Effector memory CD8-positive, alpha-beta T cell (primary cell): ENCODE results near the gene IGSF21.

Experiments
- ATAC-seq: fragments of 150-1000 bp; cut with Tn5 transposase; replicated peaks from 2 replicates; pipeline ENCODE4 v1.10.0; 2021; ENCODE audit warnings: mild to moderate bottlenecking, moderate library complexity
- DNase-seq, 3 experiments: peaks; one replicate each; pipeline ENCODE4 v3.0.0; 2021
- H3K27ac Mint-ChIP-seq, 2 donors: one replicate each; pipeline ENCODE4 v1.8.0; 2022; ENCODE audit warnings: mild to moderate bottlenecking in 2 of 2, mixed read lengths in 2 of 2, moderate library complexity in 2 of 2
- H3K27me3 Mint-ChIP-seq, 2 donors: one replicate each; pipeline ENCODE4 v1.8.0; 2022; ENCODE audit warnings: mixed read lengths in 2 of 2
- H3K36me3 Mint-ChIP-seq: one replicate; pipeline ENCODE4 v1.8.0; 2022; ENCODE audit warnings: mild to moderate bottlenecking, moderate library complexity, mixed read lengths; ENCODE audit not compliant: insufficient read depth
- H3K4me1 Mint-ChIP-seq, 2 donors: one replicate each; pipeline ENCODE4 v1.8.0; 2022; ENCODE audit warnings: low read depth in 2 of 2, mixed read lengths in 2 of 2
- H3K4me3 Mint-ChIP-seq, 2 donors: one replicate each; pipeline ENCODE4 v1.8.0; 2022; ENCODE audit warnings: mild to moderate bottlenecking in 2 of 2, mixed read lengths in 2 of 2, moderate library complexity in 2 of 2
- H3K9me3 Mint-ChIP-seq, 2 donors: one replicate each; pipeline ENCODE4 v1.8.0; 2022; ENCODE audit warnings: mixed read lengths in 2 of 2

The IGSF21 gene

GRCh38 chr1:18297896-18298648, 190.5 kb downstream of the IGSF21 start:
- Mint-ChIP-seq H3K27ac (no peak overlapping the region), H3K4me3 (no peak overlapping the region), H3K27me3 (peaks cover 41 to 61% of the 10 kb centered on the region in 2 donors), H3K4me1 (no peaks in the 10 kb centered on the region), H3K9me3 (no peaks in the 10 kb centered on the region), H3K36me3 (no peaks in the 10 kb centered on the region)
- no peak for DNase-seq
- no peak for ATAC-seq

DNA sequence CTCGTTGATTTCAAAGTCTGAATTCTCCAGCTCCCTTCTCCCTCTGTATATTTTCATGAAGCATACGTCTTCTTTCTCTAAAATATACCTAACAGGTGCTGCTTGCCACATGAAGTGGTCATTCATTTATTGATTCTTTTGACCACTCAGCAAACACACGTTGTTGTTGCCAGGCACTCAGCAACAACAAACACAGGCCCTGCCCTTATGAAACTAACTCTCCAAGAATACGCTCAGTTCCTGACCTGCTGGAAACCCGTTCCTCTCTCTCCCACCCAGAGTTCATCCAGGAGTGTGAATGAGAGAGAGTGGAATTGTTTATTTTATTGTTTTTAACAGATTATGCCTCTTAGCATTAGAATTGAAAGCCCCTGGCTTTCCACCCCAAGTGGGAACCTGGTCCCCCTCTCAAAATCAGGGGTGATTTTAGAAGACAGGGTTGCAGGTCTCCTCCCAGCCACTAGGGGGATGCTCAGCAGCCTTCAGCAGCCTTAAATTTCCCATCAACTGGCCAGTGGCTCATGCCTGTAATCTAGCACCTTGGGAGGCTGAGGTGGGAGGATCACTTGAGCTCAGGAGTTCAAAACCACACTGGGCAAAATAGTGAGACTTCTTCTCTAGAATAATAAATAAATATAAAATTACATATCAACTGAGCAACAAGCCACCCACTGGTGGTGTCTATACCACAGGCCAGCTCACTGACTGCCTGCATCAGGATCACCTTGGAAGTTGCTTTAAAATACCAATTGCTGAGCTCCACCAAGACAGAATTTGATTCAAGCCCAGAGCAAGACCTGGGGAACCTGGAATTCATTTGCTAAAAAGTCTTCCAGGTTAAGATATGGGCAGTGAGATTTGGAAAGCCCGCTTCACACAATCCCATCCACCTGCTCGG, 192.1 kb downstream of the IGSF21 start:
- Mint-ChIP-seq H3K36me3 (no peaks in the 10 kb centered on the region), H3K27me3 (peaks cover 31 to 47% of the 10 kb centered on the region in 2 donors), H3K4me3 (no peak overlapping the region), H3K27ac (no peak overlapping the region), H3K9me3 (no peaks in the 10 kb centered on the region), H3K4me1 (no peaks in the 10 kb centered on the region)
- ATAC-seq (no peak), DNase-seq (no peak)

GRCh38 chr1:18300376-18300775, 192.8 kb downstream of the IGSF21 start:
- Mint-ChIP-seq H3K9me3 (no peaks in the 10 kb centered on the region), H3K27me3 (peaks cover 24 to 40% of the 10 kb centered on the region in 2 donors), H3K4me3 (no peak overlapping the region), H3K36me3 (no peaks in the 10 kb centered on the region), H3K27ac (no peak overlapping the region), H3K4me1 (no peaks in the 10 kb centered on the region)
- ATAC-seq: no peak
- DNase-seq: no peak

GRCh38 chr1:18302788-18303413, 195.3 kb downstream of the IGSF21 start:
- DNase-seq: no peak

GRCh38 chr1:18304151-18304869, 196.7 kb downstream of the IGSF21 start:
- peaks cover under 1 to 8% of the 10 kb centered on the region in 2 donors for H3K27me3 Mint-ChIP-seq
- no peaks in the 10 kb centered on the region for H3K9me3 Mint-ChIP-seq
- no peaks in the 10 kb centered on the region for H3K4me1 Mint-ChIP-seq
- DNase-seq: no peak
- H3K27ac Mint-ChIP-seq: no peak overlapping the region
- no peak for ATAC-seq
- H3K4me3 Mint-ChIP-seq: no peak overlapping the region
- no peaks in the 10 kb centered on the region for H3K36me3 Mint-ChIP-seq

More at GRCh38 chr1:18302788-18303413, 195.3 kb downstream of the IGSF21 start:
- H3K27me3 Mint-ChIP-seq: peaks cover 15% of the 10 kb centered on the region in 2 donors
- no peaks in the 10 kb centered on the region for H3K9me3 Mint-ChIP-seq
- no peak for ATAC-seq
- H3K4me1 Mint-ChIP-seq: no peaks in the 10 kb centered on the region
- no peaks in the 10 kb centered on the region for H3K36me3 Mint-ChIP-seq
- H3K4me3 Mint-ChIP-seq: no peak overlapping the region
- no peak overlapping the region for H3K27ac Mint-ChIP-seq

DNA sequence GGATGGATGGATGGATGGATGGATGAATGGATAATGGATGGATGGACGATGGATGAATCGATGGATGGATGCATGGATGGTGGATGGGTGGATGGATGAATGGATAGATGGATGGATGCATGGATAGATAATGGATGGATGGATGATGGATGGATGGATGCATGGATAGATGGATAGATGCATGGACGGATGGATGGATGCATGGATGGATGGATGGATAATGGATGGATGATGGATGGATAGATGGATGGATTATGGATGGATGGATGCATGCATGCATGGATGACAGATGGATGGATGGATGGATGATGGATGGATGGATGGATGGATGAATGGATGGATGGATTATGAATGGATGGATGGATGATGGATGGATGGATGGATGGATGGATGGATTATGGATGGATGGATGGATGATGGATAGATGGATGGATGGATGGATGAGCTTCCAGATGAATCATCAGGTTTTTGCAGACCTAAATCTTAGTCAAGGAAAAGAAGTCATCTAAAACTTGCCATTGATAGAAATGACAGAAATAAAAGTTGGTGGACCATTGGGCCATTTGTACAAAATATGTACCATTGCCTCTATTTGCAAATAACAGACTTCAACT, 197.7 kb downstream of the IGSF21 start:
- Mint-ChIP-seq H3K9me3 (no peaks in the 10 kb centered on the region), H3K36me3 (no peaks in the 10 kb centered on the region), H3K4me3 (no peak overlapping the region), H3K4me1 (no peaks in the 10 kb centered on the region), H3K27ac (no peak overlapping the region), H3K27me3 (peaks cover 0 to 8% of the 10 kb centered on the region in 2 donors)
- no peak for DNase-seq
- ATAC-seq: no peak

DNA sequence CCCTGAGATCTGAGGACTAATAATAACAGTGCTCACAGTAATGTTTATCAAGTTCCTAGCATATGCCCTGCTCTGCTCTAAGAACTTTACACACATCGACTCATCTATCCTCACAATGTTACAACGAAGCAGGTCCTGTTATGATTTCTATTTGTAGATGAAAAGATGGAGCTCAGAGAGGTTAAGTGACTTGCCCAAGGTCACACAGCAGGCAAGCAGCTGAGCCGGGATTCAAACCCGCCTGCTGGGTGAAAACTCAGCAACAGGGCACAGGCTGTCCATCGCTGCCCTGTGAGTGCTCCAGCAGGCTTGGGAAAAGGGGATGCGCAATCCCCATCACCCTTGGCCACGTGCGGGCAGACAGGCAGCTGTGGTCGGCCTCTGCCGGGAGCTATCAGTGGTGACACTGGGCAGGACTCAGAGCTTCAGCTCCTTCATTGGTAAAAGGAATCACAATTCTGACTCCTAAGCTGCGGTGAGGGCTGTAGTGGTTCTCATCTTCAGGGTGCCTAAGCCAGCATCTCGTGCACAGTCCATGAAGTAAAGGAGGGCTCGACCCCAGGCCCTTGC, 199.8 kb downstream of the IGSF21 start:
- Mint-ChIP-seq H3K36me3 (no peaks in the 10 kb centered on the region), H3K4me1 (no peaks in the 10 kb centered on the region), H3K4me3 (no peak overlapping the region), H3K9me3 (peaks cover 0 to 6% of the 10 kb centered on the region in 2 donors), H3K27me3 (peaks cover 13 to 17% of the 10 kb centered on the region in 2 donors), H3K27ac (no peak overlapping the region)
- DNase-seq: no peak
- ATAC-seq: no peak

- H3K4me1 Mint-ChIP-seq: no peaks in the 10 kb centered on the region
- H3K4me3 Mint-ChIP-seq: no peak overlapping the region
- H3K9me3 Mint-ChIP-seq: peaks cover 0 to 6% of the 10 kb centered on the region in 2 donors
- ATAC-seq: no peak
- H3K27ac Mint-ChIP-seq: no peak overlapping the region
- peaks cover 10 to 21% of the 10 kb centered on the region in 2 donors for H3K27me3 Mint-ChIP-seq
- H3K36me3 Mint-ChIP-seq: no peaks in the 10 kb centered on the region
- no peak for DNase-seq
Observed at GRCh38 chr1:18309552-18310155, 202.1 kb downstream of the IGSF21 start.

- DNase-seq (no peak), ATAC-seq (no peak)
- H3K27me3 Mint-ChIP-seq: peaks cover 10 to 23% of the 10 kb centered on the region in 2 donors
- H3K27ac Mint-ChIP-seq: no peak overlapping the region
- no peaks in the 10 kb centered on the region for H3K36me3 Mint-ChIP-seq
- peaks cover 0 to 6% of the 10 kb centered on the region in 2 donors for H3K9me3 Mint-ChIP-seq
- no peaks in the 10 kb centered on the region for H3K4me1 Mint-ChIP-seq
- no peak overlapping the region for H3K4me3 Mint-ChIP-seq
Observed at GRCh38 chr1:18312961-18313360, 205.4 kb downstream of the IGSF21 start.

DNA sequence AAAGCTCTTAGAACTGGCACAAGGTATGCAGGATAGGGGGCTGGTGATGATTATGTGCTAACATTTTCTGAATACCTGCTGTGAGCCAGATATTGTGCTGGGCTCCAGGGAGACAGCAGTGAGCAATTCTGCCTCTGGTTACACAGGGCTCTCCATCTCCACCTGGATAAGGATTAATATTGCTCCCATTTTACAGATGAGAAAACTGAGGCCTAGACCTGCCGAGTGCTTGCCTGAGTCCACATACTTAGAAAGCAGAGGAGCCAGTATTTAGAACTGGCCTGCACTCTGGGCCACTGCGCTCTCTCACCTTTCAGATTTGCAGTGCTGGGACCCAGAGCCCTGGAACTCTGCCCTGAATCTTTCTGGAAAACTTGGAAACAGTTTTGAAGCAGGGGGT, 205.9 kb downstream of the IGSF21 start:
- ATAC-seq (no peak), DNase-seq (no peak)
- H3K36me3 Mint-ChIP-seq: no peaks in the 10 kb centered on the region
- H3K4me1 Mint-ChIP-seq: no peaks in the 10 kb centered on the region
- no peak overlapping the region for H3K4me3 Mint-ChIP-seq
- no peak overlapping the region for H3K27ac Mint-ChIP-seq
- H3K27me3 Mint-ChIP-seq: peaks cover 10 to 23% of the 10 kb centered on the region in 2 donors
- peaks cover 0 to 6% of the 10 kb centered on the region in 2 donors for H3K9me3 Mint-ChIP-seq

DNA sequence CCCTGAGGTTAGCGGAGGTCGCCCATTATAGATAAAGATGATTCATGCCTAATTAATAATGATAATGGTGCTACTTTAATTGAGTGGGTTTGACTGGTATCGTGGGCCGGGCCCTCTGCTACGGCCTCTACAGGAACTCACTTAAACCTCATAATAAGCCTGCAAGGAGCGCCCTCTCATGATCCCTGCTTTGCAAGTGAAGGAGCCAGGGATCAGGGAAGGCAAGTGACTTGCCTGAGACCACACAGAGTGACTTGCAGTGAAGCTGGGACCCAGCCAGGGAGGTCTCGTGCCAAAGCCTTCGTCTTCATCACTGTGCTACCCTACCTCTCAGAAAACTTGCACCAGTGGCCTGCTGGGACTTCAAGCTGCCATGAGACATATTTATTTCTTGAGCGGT, 206.8 kb downstream of the IGSF21 start:
- peaks cover 0 to 6% of the 10 kb centered on the region in 2 donors for H3K9me3 Mint-ChIP-seq
- DNase-seq (no peak), ATAC-seq (no peak)
- no peaks in the 10 kb centered on the region for H3K4me1 Mint-ChIP-seq
- no peak overlapping the region for H3K27ac Mint-ChIP-seq
- H3K4me3 Mint-ChIP-seq: no peak overlapping the region
- H3K27me3 Mint-ChIP-seq: peaks cover 10 to 23% of the 10 kb centered on the region in 2 donors
- no peaks in the 10 kb centered on the region for H3K36me3 Mint-ChIP-seq

DNA sequence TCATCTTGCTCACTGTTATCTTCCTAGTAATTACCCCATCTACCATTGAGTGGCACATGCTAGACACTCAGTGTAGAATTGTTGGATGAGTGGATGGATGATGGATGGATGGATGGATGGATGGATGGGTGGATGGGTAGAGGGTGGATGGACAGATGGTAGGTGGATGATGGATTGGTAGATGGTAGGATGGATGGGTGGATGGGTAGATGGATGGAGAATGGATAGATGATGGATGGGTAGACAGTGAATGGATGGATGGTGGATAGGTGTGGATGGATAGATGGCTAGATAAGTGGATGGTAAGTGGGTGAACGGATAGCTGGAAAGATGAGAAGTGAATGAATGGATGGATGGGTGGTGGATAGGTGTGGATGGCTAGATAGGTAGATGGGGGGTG, 207.9 kb downstream of the IGSF21 start:
- H3K36me3 Mint-ChIP-seq: peaks cover 2% of the 10 kb centered on the region
- DNase-seq (no peak), ATAC-seq (no peak)
- peaks cover 0 to 6% of the 10 kb centered on the region in 2 donors for H3K9me3 Mint-ChIP-seq
- peaks cover 10 to 23% of the 10 kb centered on the region in 2 donors for H3K27me3 Mint-ChIP-seq
- H3K27ac Mint-ChIP-seq: no peak overlapping the region
- H3K4me3 Mint-ChIP-seq: no peak overlapping the region
- H3K4me1 Mint-ChIP-seq: no peaks in the 10 kb centered on the region
